ENCODE results near the gene SERPINA12.

DNA sequence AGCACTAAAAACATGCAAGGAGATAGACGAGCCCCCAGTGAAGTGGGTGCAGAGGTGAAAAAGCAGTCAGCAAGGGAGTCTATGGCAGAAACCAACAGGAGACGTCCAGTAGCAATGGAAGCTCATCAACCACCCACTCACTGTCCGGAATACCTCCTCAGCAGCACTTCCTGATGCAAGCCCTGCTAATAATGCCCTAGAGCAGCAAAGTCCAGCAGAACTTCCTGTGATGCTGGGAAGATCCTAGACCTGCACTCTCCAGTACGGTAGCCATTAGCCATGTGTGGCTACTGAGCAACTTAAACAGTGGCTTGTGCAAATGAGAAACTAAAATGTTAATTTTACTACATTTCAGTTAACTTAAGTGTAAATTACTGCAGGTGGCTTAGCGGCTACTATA lies 44.2 kb downstream of the SERPINA12 start:
- TF ChIP-seq, protein P1, sequence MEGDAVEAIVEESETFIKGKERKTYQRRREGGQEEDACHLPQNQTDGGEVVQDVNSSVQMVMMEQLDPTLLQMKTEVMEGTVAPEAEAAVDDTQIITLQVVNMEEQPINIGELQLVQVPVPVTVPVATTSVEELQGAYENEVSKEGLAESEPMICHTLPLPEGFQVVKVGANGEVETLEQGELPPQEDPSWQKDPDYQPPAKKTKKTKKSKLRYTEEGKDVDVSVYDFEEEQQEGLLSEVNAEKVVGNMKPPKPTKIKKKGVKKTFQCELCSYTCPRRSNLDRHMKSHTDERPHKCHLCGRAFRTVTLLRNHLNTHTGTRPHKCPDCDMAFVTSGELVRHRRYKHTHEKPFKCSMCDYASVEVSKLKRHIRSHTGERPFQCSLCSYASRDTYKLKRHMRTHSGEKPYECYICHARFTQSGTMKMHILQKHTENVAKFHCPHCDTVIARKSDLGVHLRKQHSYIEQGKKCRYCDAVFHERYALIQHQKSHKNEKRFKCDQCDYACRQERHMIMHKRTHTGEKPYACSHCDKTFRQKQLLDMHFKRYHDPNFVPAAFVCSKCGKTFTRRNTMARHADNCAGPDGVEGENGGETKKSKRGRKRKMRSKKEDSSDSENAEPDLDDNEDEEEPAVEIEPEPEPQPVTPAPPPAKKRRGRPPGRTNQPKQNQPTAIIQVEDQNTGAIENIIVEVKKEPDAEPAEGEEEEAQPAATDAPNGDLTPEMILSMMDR (IDR thresholded peaks at IDR 0.05; ENCODE audit: low read depth, low read length, poor library complexity, severe bottlenecking) = no peak
- no peak for TF ChIP-seq EZH2phosphoT487 (IDR thresholded peaks at IDR 0.05; ENCODE audit: borderline replicate concordance, low read length)
